H7 (cell line): Measurements from ENCODE around the gene LARP1. TPM values are rescaled to one million over a fixed set of nuclear protein-coding genes. Genes with fewer than 3 reads are reported as not detected.
"Not testable (repeated sequence)": the region's sequence is repeated elsewhere in the genome, so short reads cannot be mapped to it uniquely, and the experiment has no call there.

ENCODE experiments used
- DNase-seq: peaks from one replicate; pipeline ENCODE4 v3.0.0; 2012
- H3K27me3 ChIP-seq: 2 replicates; pipeline ENCODE4 v1.6.0; 2011; ENCODE audit warnings: mild to moderate bottlenecking, low read length; ENCODE audit not compliant: control insufficient read depth, insufficient read depth
- H3K36me3 ChIP-seq: replicated peaks from 2 replicates; pipeline ENCODE4 v1.5.1; 2011; ENCODE audit warnings: low read length; ENCODE audit not compliant: control insufficient read depth, insufficient read depth
- H3K4me3 ChIP-seq: 2 replicates; pipeline ENCODE4 v1.5.1; 2011; ENCODE audit warnings: low read depth, mild to moderate bottlenecking, control low read depth, low read length, moderate library complexity; ENCODE audit not compliant: insufficient read depth
- total RNA-seq: library from RNA; depleted of rRNA; stranded (reverse); fragments of >200 nt; shearing (Covaris generic); gene quantifications from 2 replicates; pipeline ENCODE4 v1.2.3, GENCODE V29; 2014

The LARP1 gene
- total RNA-seq, 1 experiment from 2014 or later = 134 TPM

GRCh38 chr5:154829589-154830218 is 74.5 kb downstream of the LARP1 start:
- no peak for DNase-seq
- H3K36me3 ChIP-seq = peaks cover 11% of the 10 kb centered on the region
- no peaks in the 10 kb centered on the region for H3K27me3 ChIP-seq
- no peak overlapping the region for H3K4me3 ChIP-seq

GRCh38 chr5:154830219-154830595 is 75.0 kb downstream of the LARP1 start:
- H3K4me3 ChIP-seq = no peak overlapping the region
- no peaks in the 10 kb centered on the region for H3K27me3 ChIP-seq
- peaks cover 11% of the 10 kb centered on the region for H3K36me3 ChIP-seq
- DNase-seq = no peak

DNA sequence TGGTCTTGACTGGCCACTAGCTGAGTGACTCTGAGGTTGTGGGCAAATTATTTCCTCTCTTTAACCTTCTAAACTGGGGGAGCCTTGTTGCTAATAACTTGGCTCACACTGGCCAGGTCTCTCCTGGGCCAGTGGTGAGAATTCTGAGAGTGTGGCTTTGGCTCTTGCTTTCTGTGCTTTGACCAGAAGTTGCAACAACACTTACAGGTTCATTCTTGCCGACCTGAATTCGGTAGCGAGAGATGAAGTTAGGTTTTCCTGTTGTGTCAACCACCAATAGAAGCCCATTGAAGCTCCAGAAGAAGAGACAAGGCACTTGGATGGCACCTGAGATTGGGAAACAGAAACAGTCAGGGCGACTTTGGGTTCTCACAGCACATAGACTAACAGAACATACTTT is 75.4 kb downstream of the LARP1 start:
- no peak for DNase-seq
- no peak overlapping the region for H3K4me3 ChIP-seq
- H3K27me3 ChIP-seq = no peaks in the 10 kb centered on the region
- H3K36me3 ChIP-seq = peaks cover 11% of the 10 kb centered on the region

DNA sequence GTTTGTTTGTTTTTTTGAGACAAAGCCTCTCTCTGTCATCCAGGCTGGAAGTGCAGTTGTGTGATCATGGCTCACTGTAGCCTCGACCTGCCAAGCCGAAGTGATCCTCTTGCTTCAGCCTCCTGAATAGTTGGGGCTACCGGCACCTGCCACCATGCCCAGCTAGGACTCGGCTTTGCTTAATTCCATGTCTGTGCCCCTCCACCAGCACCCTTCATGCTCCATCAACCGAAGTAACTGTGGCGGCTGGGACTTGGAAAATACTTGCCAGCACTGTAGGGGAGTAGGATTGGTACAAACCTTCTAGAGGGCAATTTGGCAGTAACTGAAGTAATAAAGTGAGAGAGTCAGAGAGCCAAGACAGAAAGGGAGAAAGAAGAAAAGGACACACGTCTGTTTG is 76.3 kb downstream of the LARP1 start:
- Histone ChIP-seq H3K36me3 (peaks cover 11% of the 10 kb centered on the region), H3K27me3 (no peaks in the 10 kb centered on the region), H3K4me3 (no peak overlapping the region)
- DNase-seq = no peak

GRCh38 chr5:154832804-154833203 is 77.6 kb downstream of the LARP1 start:
- not testable (repeated sequence) for H3K27me3 ChIP-seq, H3K4me3 ChIP-seq, DNase-seq
- peaks cover 11% of the 10 kb centered on the region for H3K36me3 ChIP-seq

DNA sequence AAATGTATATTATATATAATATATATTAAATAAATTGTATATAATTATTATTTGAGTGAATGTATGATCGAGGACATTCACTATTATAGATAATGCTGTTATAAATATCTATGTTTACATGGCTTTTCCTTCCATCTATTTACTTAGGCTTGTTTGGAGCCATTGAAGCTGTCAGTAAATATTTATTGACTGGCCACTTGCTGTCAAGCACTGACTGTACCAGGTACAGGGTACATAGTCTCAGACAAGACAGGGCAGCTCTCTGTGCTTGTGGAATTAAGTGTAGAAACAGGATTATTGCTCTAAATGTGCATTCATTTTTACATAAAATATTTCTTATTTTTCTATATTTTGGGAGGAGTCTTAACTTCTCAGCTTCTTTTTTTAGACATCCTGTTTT is 78.9 kb downstream of the LARP1 start:
- H3K4me3 ChIP-seq = no peak overlapping the region
- no peak for DNase-seq
- peaks cover 9% of the 10 kb centered on the region for H3K36me3 ChIP-seq
- no peaks in the 10 kb centered on the region for H3K27me3 ChIP-seq

DNA sequence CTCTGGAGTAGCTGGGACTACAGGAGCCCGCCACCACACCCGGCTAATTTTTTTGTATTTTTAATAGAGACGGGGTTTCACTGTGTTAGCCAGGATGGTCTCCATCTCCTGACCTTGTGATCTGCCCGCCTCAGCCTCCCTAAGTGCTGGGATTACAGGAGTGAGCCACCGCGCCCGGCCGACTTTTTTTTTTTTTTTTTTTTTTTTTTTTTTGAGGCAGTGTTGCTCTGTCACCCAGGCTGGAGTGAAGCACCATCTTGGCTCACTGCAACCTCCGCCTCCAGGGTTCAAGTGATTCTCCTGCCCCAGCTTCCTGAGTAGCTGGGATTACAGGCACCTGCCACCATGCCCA is 80.5 kb downstream of the LARP1 start:
- H3K27me3 ChIP-seq, H3K36me3 ChIP-seq, DNase-seq, H3K4me3 ChIP-seq: not testable (repeated sequence)

GRCh38 chr5:154836225-154836624 is 81.0 kb downstream of the LARP1 start:
- Histone ChIP-seq H3K36me3 (peaks cover under 1% of the 10 kb centered on the region; the same call in 1 of the 2 replicates), H3K27me3 (no peaks in the 10 kb centered on the region), H3K4me3 (no peak overlapping the region)
- no peak for DNase-seq

DNA sequence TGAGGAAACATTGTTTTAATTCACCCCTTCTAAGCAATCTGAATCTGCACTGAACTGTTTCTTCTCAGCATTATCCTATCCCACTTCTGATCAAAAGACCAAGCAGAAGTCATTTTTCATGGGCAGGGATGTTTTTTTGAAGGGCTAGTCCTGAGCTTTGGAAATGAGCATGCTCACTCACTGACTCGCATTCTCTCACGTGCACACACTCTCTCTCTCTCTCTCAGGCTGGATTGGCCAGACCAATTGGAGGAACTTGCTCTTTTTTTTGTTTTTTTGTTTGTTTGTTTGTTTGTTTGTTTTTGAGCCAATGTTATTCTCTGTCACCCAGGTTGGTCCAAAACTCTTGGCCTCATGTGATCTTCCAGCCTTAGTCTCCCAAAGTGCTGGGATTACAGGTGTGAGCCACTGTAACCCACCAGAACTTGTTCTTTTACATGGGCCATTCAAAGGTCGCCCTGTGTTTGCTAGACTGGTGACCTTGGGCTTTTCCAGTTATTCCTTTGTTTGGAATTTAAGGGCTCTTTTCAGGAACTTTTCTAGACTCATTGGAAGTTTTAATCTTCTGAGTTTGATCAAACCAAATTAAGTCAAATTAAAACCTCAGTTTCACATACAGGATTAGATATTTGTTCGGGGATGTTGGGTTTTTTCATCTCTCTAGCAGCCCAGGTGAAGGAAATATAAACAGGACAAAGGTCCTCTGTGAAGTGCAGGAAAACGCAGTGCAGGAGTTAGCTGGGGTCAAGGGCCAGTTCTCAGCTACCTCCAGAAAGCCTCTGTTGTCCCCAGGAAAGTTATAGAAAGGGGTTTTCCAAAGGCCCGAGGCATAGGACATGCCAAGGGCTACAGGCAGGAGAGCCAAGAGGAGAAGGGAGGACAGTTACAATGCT is 82.1 kb downstream of the LARP1 start:
- H3K36me3 ChIP-seq = no peaks in the 10 kb centered on the region
- no peak for DNase-seq
- H3K4me3 ChIP-seq = no peak overlapping the region
- H3K27me3 ChIP-seq = no peaks in the 10 kb centered on the region

GRCh38 chr5:154840435-154841272 is 85.5 kb downstream of the LARP1 start:
- Histone ChIP-seq H3K36me3 (no peaks in the 10 kb centered on the region; the same call in 1 of the 2 replicates), H3K27me3 (no peaks in the 10 kb centered on the region), H3K4me3 (no peak overlapping the region)
- no peak for DNase-seq

GRCh38 chr5:154841273-154841661 is 86.1 kb downstream of the LARP1 start:
- Histone ChIP-seq H3K4me3 (no peak overlapping the region), H3K36me3 (no peaks in the 10 kb centered on the region; the same call in 1 of the 2 replicates)
- DNase-seq = no peak

DNA sequence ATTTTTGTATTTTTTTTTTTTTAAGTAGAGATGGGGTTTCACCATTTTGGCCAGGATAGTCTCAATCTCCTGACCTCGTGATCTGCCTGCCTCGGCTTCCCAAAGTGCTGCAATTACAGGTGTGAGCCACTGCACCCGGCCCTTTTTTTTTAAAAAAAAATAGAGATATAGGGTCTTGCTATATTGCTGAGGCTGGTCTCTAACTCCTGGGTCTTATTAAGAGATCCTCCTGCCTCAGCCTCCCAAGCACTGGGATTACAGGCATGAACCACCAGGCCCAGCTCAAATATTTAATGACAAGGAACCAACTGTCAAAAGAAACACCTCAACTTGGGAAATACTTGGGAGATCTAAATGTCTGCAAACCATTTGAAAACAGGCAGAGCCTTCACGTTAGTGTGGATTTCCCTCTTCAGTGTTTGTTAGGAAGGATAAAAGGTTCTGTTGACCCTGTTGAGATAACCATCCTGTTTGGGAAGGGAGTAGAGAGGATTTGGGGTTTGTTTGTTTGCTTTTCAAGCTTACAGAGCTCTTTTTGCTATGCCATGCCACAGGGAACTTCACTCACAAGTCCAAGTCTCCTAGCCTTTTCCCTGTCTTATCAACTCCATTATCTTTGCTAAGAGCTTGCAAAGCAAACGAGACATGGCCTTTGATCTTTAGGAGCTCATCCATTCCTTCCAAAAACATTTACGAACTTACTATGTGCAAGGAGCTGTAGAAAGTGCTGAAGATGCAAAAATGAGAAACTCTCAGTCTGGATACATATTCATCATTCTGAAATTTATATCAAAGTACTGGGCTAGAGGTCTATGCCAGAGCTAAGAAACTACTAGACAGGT is 87.7 kb downstream of the LARP1 start:
- no peak for DNase-seq
- Histone ChIP-seq H3K36me3 (no peaks in the 10 kb centered on the region; the same call in 1 of the 2 replicates), H3K4me3 (no peak overlapping the region), H3K27me3 (no peaks in the 10 kb centered on the region)

More at GRCh38 chr5:154841273-154841661, 86.1 kb downstream of the LARP1 start:
- H3K27me3 ChIP-seq = no peaks in the 10 kb centered on the region

DNA sequence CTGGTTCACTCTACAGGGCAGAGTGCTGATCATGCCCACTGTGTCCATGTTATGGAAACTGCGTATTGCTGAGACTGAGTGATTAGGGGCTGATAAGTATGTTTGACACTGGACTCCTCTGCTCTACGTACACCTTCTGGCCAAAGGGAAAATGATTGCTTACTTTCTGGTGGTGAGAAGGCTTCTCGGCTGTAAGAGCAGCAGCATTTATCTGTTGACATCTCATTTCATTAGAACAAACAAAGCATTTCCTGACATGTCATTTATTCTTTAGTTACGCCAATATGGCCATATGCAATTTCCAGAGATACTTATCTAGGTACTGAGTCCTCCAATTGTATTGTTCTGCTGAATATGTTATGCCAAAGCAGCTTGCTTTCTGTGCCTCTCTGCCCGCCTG is 89.6 kb downstream of the LARP1 start:
- no peaks in the 10 kb centered on the region; the same call in 1 of the 2 replicates for H3K36me3 ChIP-seq
- no peaks in the 10 kb centered on the region for H3K27me3 ChIP-seq
- no peak for DNase-seq
- H3K4me3 ChIP-seq = no peak overlapping the region

DNA sequence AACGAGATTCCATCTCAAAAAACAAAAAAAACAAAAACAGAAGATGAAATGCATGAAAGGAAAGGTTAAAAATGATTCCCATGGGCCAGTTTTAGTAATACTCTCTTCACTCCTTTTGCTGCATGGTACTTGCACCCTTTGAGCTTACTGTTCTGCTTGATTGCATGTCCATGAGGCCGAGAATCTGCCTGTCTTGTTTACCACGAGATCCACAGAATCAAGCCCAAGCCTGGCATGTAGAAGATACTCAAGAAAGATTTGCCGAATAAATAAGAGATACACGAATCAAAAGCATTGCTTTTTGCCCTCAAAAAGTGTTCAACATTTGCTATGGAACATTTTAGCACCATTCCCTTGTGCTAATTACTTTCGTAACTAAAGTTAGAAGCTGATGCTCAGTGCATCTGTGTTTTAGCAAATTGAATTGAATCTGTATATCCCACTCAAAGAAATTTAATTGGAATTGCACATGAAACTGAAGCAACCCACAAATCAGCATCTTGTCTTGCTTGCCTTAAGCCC is 94.1 kb downstream of the LARP1 start:
- DNase-seq = no peak
- H3K36me3 ChIP-seq = no peaks in the 10 kb centered on the region; the same call in 1 of the 2 replicates
- no peaks in the 10 kb centered on the region for H3K27me3 ChIP-seq
- H3K4me3 ChIP-seq = no peak overlapping the region
